Mesothelial cell of epicardium (in vitro differentiated cells): ENCODE data around the gene NPAT. TPM values are rescaled to one million over a fixed set of nuclear protein-coding genes. Genes with fewer than 3 reads are reported as not detected.

ENCODE experiments used
- total RNA-seq: library from RNA; stranded (reverse); gene quantifications from 3 replicates; pipeline ENCODE4 v1.2.1, GENCODE V29; 2021

NPAT gene
- total RNA-seq, 1 donor from 2014 or later = 18.8 TPM

Other genes starting within 250 kb of the NPAT start
- 51.7 to 52.6 TPM (median 51.8 TPM) in 3 replicates for gene CUL5, start 213.7 kb downstream of the NPAT start, total RNA-seq
- 27.2 to 33.2 TPM (median 32.2 TPM) in 3 replicates for gene ACAT1, start 101.1 kb downstream of the NPAT start, total RNA-seq
- gene ATM, start 429 bp upstream of the NPAT start, total RNA-seq = 73.3 to 81.6 TPM (median 78.0 TPM) in 3 replicates
- 1.00 to 1.6 TPM (median 1.1 TPM) in 3 replicates for gene C11orf65, start 244.9 kb upstream of the NPAT start, total RNA-seq